Mononuclear cell (primary cell): ENCODE results near the gene RAMACL. TPM values are rescaled to one million over a fixed set of nuclear protein-coding genes. Genes with fewer than 3 reads are reported as not detected.
"Not testable (repeated sequence)": the region's sequence is repeated elsewhere in the genome, so short reads cannot be mapped to it uniquely, and the experiment has no call there.

Experiments
- H3K27me3 ChIP-seq: 2 replicates; pipeline ENCODE4 v1.6.0; 2011; ENCODE audit warnings: low read length, control low read depth; ENCODE audit not compliant: insufficient read depth
- H3K4me1 ChIP-seq: 2 replicates; pipeline ENCODE4 v1.5.1; 2011; ENCODE audit warnings: mild to moderate bottlenecking, low read length, control low read depth; ENCODE audit not compliant: insufficient read depth
- H3K4me3 ChIP-seq: 2 replicates; pipeline ENCODE4 v1.5.1; 2011; ENCODE audit warnings: mild to moderate bottlenecking, low read length, moderate library complexity
- H3K9me3 ChIP-seq: 2 replicates; pipeline ENCODE4 v1.5.1; 2011; ENCODE audit warnings: low read depth, mild to moderate bottlenecking, control low read depth, low read length
- total RNA-seq: library from RNA; depleted of rRNA; stranded (reverse); fragments of >200 nt; gene quantifications from one replicate; pipeline ENCODE4 v1.2.3, GENCODE V29; 2012

Gene RAMACL
- total RNA-seq, 1 donor, result 0.73 TPM

DNA sequence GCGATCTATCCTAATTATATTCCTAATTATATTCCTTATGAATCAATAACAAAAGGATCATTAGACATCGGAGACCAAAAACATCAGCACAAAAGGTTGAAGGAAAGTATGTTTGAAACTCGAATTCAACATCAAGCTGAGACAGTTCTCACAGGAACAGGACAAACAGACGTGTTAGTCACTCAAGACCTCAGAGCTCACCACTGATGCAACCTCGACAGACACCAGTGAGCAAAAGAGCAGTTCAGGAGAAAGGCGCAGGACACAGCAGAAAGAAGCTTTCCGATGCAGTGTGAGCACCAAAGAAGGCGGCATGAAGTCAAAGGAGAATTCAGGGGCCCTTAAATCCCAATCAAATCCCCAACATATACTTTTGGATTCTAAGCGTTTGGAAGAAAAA is 6.3 kb upstream of the RAMACL start:
- Histone ChIP-seq H3K9me3 (no peaks in the 10 kb centered on the region), H3K4me1 (peaks cover 32% of the 10 kb centered on the region), H3K27me3 (no peaks in the 10 kb centered on the region), H3K4me3 (no peak overlapping the region)

DNA sequence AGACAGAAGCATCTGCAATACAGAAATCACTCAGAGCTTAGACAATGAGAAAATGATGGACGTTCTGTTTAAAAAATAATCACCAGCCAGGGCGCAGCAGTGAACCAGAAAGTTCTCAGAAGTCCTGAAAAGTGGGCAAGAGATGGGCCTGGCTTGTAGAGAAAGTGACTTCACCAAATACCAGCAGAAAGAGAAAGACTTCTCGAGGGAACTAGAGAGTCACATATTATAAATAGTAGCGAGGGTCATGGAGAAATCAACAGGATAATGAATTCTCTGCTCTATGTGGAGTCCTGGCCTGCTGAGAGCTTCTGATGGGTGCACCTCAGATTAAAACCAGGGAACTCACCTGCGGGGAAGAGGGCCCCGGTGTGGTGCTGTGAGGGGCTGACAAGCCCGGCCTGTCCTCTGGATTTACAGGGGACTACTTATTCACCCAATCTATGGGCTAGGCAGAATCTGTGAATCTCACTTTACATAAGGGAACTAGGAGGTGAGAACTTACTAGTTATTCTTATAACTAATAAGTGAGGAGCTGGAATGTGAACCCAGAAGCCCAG is 5.6 kb upstream of the RAMACL start:
- no peak overlapping the region for H3K4me3 ChIP-seq
- H3K4me1 ChIP-seq, result peaks cover 37% of the 10 kb centered on the region
- H3K27me3 ChIP-seq, result no peaks in the 10 kb centered on the region
- H3K9me3 ChIP-seq, result no peaks in the 10 kb centered on the region

DNA sequence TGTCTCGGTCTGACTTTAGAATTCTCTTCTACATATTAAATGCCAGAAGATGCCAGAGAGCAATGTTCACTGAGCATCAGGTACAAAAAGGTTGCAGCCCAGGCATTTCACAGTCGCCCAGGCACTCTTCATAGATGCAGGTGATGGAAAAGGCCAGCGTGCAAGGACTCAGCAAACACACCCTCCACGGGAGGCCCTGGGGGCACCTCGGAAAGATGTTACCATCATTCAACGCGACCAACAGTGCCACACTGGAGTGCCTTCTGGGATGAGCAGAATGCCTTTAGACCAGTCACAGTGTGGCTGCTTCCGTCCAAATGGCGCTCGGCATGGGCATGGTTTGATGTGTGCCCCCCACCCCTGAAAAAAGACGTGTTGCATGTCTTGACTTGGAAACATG is 4.5 kb upstream of the RAMACL start:
- H3K9me3 ChIP-seq, result no peaks in the 10 kb centered on the region
- no peaks in the 10 kb centered on the region for H3K27me3 ChIP-seq
- no peak overlapping the region for H3K4me3 ChIP-seq
- peaks cover 41% of the 10 kb centered on the region for H3K4me1 ChIP-seq

DNA sequence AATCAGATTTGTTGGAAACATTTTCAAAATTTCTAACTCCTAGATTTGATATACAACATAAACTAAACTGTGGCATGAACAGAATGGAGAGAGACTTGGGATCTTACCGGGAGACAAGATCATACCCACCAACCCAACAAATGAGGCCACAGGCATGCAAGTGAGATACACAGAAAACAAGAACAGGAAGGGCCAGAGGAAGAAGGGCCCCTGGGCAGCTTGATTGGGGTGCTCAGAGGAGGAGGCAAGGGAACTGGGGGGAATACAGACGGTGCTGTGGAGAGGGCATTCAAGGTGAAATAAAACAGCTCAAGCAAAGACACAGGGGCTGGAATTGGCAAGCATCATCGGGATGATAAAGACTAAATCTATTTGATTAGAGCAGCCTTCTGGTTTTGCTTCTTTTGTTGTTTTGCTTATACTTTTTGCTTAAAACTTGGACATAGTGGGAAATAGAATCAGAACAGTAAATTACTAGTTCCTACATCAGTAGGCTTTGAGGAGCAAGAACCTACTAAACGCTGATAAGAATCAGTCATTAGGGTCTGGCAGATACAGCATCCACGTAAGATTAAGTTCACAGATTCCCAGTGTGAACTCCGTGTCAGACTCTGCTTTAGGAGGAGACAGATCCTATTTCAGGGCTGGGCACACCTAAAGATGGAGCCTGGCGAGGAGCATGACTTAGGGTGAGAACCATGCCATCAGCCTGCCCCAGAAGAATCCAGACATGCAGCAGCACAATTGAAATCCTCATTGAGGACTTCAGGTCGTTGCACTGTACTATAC is 3.5 kb upstream of the RAMACL start:
- Histone ChIP-seq H3K9me3 (no peaks in the 10 kb centered on the region), H3K27me3 (no peaks in the 10 kb centered on the region), H3K4me1 (peaks cover 43% of the 10 kb centered on the region), H3K4me3 (no peak overlapping the region)

DNA sequence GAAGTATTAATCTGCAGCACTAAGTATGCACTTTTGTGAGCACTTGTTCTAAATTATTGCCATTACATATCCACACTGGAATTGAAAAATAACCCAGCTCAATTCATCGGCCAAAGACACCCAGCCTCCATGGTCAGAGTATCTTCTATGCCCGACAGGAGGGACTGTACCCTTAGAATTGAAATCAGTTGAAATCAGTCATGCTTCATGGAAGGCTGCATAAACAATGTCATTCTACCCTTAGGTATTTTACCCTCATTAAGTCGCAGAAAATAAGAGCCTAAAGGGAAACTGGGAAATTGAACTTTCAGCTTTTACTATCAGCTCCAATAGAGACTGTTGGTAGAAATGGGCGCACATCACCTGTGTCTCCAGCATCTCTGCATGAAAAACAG is 2.9 kb upstream of the RAMACL start:
- no peaks in the 10 kb centered on the region for H3K9me3 ChIP-seq
- H3K27me3 ChIP-seq, result no peaks in the 10 kb centered on the region
- peaks cover 49% of the 10 kb centered on the region for H3K4me1 ChIP-seq
- H3K4me3 ChIP-seq, result no peak overlapping the region

DNA sequence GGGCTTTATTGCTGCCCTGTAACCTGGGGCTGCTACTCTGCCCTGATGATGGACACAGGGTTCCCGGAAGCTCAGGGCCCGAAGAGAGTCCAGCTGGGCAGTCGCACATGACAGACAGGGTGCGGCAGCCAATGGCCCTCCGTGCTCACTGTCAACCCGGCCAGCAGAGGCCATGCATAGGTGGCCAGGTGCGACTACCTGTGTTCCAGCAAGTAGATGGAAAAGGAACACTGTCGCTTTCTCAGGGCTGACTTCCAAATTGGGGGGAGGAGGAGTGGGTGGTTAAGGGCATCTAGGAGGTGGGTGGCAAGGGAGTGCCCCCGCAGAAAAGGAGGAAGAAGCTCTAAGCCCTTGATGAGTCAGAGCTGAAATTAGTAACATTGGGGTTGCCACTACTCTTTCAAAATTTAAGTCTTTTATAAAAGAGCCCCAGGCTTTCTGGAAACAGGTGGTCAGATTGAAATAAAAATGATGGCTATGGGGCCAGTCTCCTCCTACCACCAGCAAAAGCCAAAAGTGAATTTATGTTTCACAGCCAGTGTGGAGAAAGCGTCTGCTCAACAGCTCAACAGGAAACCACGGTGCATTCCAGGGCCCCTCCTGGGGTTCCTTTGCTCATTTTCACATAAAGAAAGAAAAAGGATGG is 2.3 kb upstream of the RAMACL start:
- H3K4me3 ChIP-seq, result no peak overlapping the region
- peaks cover 54% of the 10 kb centered on the region for H3K4me1 ChIP-seq
- no peaks in the 10 kb centered on the region for H3K9me3 ChIP-seq
- H3K27me3 ChIP-seq, result no peaks in the 10 kb centered on the region

DNA sequence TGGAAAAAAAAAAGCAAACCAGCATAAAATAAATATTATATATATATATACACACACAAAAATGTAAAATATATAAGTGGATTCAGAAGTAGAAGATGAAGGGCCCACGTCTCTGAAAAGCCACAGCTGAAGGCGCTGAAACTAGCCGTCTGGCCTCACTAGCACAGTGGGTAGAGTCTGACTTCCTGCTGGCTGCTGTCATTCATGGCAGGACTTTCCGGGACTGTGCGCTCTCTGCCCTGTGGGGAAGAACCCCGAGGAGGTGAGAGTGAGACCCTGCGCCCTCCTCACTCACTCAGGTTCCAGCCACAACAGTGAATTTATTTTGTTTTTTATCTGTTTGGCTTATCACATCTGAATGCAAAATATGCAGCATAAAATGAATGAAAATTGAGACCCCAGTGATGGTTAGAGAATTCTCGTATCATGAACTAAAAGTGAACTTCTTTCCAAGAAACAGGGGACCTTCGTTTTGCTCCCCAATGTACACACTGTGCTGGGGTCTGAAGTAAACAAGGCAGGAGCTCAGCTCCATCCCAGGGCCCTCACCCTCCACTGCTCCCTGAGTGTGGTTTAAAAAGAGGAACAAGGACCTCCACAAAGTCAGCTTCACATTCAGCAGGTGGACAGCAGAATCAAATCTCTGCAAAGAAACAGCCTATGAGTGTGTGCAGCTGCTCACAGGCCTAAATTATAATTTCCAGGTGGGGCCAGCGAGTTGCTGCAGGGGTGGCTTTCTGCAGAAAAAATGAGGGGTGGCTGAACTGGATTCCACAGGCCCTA is 1.3 kb upstream of the RAMACL start:
- Histone ChIP-seq H3K9me3 (no peaks in the 10 kb centered on the region), H3K27me3 (no peaks in the 10 kb centered on the region), H3K4me3 (no peak overlapping the region), H3K4me1 (peaks cover 63% of the 10 kb centered on the region)

DNA sequence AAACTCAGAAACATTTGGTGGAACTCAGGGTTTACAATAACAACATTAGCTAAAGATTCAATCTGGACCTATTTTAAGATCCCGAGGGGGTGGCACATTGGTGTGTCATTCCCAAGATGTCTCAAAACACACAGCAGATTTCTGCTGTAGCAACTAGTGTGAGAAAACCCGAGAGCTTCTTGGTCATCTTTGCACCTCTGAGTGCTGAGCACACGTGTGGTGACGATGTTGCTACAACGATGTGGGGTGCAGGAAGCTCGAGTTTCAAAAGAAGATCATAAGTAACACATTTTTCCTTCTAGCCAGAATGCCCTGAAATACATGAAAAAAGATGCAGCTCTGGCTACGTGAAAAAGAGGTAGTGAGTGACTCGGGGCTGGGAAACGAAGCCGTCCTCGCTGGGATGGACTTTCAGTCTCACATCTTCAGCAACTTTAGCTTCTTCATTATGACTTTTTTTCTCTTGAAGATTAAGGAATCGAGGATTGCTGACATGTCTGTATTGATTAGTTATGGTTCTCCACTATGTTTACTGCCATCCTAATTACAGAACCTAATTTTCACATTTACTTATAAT is 1.5 kb downstream of the RAMACL start:
- H3K27me3 ChIP-seq, result no peaks in the 10 kb centered on the region
- no peaks in the 10 kb centered on the region for H3K9me3 ChIP-seq
- peaks cover 55% of the 10 kb centered on the region for H3K4me1 ChIP-seq
- no peak overlapping the region for H3K4me3 ChIP-seq

DNA sequence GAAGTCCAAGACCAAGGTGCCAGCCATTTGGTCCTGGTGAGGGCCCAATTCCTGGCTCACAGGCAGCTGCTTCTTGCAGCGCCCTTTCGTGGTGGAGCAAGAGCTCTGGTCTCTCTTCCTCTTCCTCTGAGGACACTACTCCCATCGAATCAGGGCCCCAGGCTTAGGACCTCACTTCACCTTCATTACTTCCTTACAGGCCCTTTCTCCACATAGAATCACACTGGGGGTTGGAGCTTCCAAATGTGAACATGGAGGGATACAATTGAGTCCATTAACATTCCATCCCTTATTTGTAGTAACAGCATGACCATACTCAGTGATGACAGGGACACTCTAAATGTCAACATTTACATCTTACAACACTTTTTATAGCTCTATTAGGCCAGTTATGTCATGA is 2.3 kb downstream of the RAMACL start:
- H3K9me3 ChIP-seq, result no peaks in the 10 kb centered on the region
- peaks cover 47% of the 10 kb centered on the region for H3K4me1 ChIP-seq
- H3K4me3 ChIP-seq, result no peak overlapping the region
- H3K27me3 ChIP-seq, result no peaks in the 10 kb centered on the region

DNA sequence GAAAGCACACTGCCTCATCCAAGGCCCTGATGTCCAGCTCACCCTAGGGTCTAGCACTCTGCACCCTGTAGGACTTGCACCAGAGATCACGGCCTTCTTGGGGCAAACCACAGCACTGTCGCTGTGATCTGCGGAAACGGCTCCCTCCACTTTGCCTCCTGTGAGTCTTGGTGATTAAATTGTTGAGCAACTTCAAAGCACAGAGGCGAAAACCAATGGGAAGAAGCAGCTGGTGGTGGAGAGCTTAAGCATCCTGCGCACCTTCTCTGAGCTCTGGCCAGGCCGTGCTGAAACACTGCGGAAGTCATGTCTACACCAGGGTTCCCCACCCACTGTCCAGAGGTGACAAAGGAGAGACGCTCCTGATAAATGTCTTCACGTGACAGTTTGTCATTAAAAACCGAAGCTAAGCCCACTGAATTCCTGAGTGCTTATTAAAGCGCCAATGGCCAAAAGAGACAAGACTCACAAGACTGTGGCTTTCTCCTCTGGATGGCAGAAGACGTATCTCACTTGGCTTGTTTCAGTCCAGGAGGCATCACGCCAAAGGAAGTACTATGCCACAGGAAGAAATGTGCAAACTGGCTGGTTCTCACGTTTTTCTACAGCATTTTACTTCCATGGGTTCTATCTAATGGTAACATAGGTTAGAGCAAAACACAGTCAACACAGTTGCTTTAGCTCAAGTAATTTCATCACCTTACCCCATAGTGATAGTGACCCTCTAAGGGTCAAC is 3.1 kb downstream of the RAMACL start:
- Histone ChIP-seq H3K4me1 (peaks cover 40% of the 10 kb centered on the region), H3K27me3 (no peaks in the 10 kb centered on the region), H3K4me3 (no peak overlapping the region), H3K9me3 (no peaks in the 10 kb centered on the region)

DNA sequence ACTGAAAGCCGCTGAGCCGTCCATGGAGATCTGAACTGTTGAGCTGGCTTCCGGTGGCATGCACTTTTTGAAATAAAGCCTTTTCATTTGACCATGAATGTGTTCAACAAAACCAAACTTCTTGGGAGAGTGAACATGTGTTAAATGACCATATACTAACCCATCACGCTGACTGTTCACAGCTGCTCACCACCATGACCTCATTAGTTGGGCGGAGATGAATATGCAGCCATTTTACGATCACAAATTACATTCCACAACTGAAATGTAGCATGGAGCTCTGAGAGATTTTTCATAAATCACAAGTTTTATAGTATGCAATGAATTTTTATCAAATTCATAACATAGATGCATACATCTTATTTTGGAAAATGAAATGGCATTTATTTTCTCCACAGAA is 4.2 kb downstream of the RAMACL start:
- peaks cover 28% of the 10 kb centered on the region for H3K4me1 ChIP-seq
- H3K27me3 ChIP-seq, result no peaks in the 10 kb centered on the region

DNA sequence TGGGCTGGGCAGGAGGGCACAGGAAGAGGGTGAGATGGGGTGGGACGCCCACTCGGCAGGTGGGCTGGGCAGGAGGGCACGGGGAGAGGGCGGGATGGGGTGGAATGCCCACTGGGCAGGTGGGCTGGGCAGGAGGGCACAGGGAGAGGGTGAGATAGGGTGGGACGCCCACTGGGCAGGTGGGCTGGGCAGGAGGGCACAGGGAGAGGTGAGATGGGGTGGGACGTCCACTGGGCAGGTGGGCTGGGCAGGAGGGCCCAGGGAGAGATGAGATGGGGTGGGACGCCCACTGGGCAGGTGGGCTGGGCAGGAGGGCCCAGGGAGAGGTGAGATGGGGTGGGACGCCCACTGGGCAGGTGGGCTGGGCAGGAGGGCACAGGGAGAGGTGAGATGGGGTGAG is 4.7 kb downstream of the RAMACL start:
- H3K4me1 ChIP-seq, result peaks cover 24% of the 10 kb centered on the region

More for the DNA sequence above, 4.2 kb downstream of the RAMACL start:
- H3K4me3 ChIP-seq, result no peak overlapping the region
- H3K9me3 ChIP-seq, result no peaks in the 10 kb centered on the region

DNA sequence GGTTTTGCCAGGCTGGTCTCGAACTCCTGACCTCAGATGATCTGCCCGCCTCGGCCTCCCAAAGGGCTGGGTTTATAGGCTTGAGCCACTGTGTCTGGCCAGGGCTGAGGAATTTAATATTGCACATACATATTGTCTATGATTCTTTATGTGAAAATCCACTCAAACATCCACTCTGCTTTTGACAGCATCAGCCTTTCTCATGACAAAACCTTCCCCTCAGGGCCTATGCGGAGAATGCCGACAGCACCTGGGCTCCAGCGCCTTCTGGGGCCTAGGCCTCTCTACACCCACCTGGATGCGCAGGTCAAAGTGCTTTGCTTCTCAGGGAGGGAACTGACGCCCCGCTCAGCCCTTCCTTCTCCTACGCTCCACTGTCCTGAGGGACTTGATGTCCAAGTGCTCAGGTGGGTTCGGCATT is 5.4 kb downstream of the RAMACL start:
- Histone ChIP-seq H3K27me3 (no peaks in the 10 kb centered on the region), H3K4me1 (peaks cover 21% of the 10 kb centered on the region), H3K9me3 (no peaks in the 10 kb centered on the region), H3K4me3 (no peak overlapping the region)

More for the DNA sequence above, 4.7 kb downstream of the RAMACL start:
- H3K4me3 ChIP-seq, H3K9me3 ChIP-seq, H3K27me3 ChIP-seq: not testable (repeated sequence)
